ENCODE measurements around the gene GALNTL6. TPM values are rescaled to one million over a fixed set of nuclear protein-coding genes. Genes with fewer than 3 reads are reported as not detected.

The GALNTL6 gene
- total and polyA plus RNA-seq, 2 donors (not counting 3 experiments of a cell fraction or from before 2014, with no cell fraction given): not detected

DNA sequence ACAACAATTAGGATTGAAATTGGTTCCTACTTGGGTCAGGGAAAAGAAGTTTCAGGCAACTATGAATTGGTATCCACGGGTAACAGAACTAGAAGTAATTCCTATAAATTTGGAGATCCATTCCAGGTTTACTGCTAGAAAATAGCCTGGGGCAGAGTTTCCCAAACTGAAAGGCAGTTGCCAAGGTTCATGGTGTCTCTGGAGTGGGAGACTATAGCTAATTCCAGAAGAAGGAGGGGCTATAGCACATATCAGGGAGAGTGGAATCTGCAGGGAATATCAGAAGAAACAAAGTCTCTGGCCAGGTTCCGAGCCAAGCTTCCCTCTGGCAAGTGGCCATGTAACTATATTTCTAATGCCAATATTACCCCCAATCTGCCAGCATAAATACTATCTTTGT, 166.3 kb downstream of the GALNTL6 start:
- POLR2A ChIA-PET: no interaction called here
- TF ChIP-seq POLR2A (IDR thresholded peaks at IDR 0.05; ENCODE audit: low read depth, low read length): no peak
- TF ChIP-seq, protein P1, sequence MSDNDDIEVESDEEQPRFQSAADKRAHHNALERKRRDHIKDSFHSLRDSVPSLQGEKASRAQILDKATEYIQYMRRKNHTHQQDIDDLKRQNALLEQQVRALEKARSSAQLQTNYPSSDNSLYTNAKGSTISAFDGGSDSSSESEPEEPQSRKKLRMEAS (IDR thresholded peaks at IDR 0.05; ENCODE audit: insufficient read depth, insufficient read length): no peak
- TF ChIP-seq FOS (IDR thresholded peaks at IDR 0.05; ENCODE audit: borderline replicate concordance, insufficient read depth, low read length): no peak
- TF ChIP-seq POLR2AphosphoS5 (IDR thresholded peaks at IDR 0.05; ENCODE audit: insufficient read depth, low read depth, low read length): no peak
- no peak for TF ChIP-seq GATA2 (IDR thresholded peaks at IDR 0.05; ENCODE audit: insufficient read depth, insufficient read length, low read depth, low read length)
- TF ChIP-seq MYC (IDR thresholded peaks at IDR 0.05; ENCODE audit: low read depth, low read length): no peak
- TF ChIP-seq EZH2 (IDR thresholded peaks at IDR 0.05; ENCODE audit: borderline replicate concordance, low read depth, low read length, severe bottlenecking): no peak
- no peak overlapping the region for H3K27ac ChIP-seq (ENCODE audit: insufficient read depth, low read depth, low read length)
- no peaks in the 10 kb centered on the region for H3K4me1 ChIP-seq (ENCODE audit: control insufficient read depth, extremely low read depth, insufficient read depth, low read length)
- no TSS peak for BruUV-seq (replicated peaks)
- H3K36me3 ChIP-seq (ENCODE audit: control insufficient read depth in 2 of 2, extremely low read depth in 1 of 2, insufficient read depth in 2 of 2, low read length in 2 of 2): no peaks in the 10 kb centered on the region
- dilution Hi-C loops (cut with MboI; ENCODE audit: extremely low pct_ligation_motif_present, low sequenced_read_pairs) (no loop called here), intact Hi-C loops (cut with micrococcal nuclease) (no loop called here)
- H3K79me2 ChIP-seq (ENCODE audit: control insufficient read depth, insufficient read depth, low read length): no peaks in the 10 kb centered on the region
- H3K4me2 ChIP-seq (ENCODE audit: insufficient read depth, low read length): no peak overlapping the region
- CTCF ChIA-PET: no interaction called here
- no peaks in the 10 kb centered on the region for H4K20me1 ChIP-seq (replicated peaks; ENCODE audit: control insufficient read depth, extremely low read depth, insufficient read depth, low read length)
- FAIRE-seq (no peak), DNase-seq (ENCODE audit: low read depth, low spot score) (no peak)
- H3K9me3 ChIP-seq (replicated peaks; ENCODE audit: control insufficient read depth, insufficient read depth, low read length): no peaks in the 10 kb centered on the region
- no peaks in the 10 kb centered on the region for H3K27me3 ChIP-seq (ENCODE audit: control insufficient read depth in 2 of 2, insufficient read depth in 2 of 2, low read length in 2 of 2)
- no peak overlapping the region for H2AFZ ChIP-seq (ENCODE audit: low read depth, low read length)
- no peak overlapping the region for H3K9ac ChIP-seq (replicated peaks; ENCODE audit: extremely low read depth, insufficient read depth, low read length)
- H3K9me1 ChIP-seq (replicated peaks; ENCODE audit: control insufficient read depth, extremely low read depth, insufficient read depth, low read length): no peaks in the 10 kb centered on the region
- H3K4me3 ChIP-seq (replicated peaks in 1 of 3; ENCODE audit: insufficient read depth in 1 of 3, low read depth in 1 of 3, low read length in 3 of 3): no peak overlapping the region

DNA sequence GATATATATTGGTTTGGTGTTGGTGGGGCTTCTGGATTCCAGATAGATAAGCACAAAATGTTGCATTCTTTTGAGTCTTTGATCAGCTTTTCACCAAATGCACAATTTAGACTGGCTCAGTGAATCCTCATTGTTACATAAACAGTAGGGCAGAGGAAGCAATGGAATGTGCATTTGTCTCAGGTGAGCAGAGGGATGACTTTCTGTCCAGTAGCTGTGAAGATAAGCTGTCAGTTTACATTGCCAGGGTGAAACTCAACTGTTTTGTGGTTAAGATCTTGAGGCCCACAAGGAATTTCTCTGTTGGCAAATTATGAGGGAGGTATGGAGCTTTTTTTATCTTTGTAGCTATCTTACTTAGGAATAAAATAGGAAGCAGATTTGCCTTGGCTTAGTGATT, 168.0 kb downstream of the GALNTL6 start:
- ChIA-PET POLR2A (no interaction called here), CTCF (no interaction called here)
- TF ChIP-seq, protein P2, sequence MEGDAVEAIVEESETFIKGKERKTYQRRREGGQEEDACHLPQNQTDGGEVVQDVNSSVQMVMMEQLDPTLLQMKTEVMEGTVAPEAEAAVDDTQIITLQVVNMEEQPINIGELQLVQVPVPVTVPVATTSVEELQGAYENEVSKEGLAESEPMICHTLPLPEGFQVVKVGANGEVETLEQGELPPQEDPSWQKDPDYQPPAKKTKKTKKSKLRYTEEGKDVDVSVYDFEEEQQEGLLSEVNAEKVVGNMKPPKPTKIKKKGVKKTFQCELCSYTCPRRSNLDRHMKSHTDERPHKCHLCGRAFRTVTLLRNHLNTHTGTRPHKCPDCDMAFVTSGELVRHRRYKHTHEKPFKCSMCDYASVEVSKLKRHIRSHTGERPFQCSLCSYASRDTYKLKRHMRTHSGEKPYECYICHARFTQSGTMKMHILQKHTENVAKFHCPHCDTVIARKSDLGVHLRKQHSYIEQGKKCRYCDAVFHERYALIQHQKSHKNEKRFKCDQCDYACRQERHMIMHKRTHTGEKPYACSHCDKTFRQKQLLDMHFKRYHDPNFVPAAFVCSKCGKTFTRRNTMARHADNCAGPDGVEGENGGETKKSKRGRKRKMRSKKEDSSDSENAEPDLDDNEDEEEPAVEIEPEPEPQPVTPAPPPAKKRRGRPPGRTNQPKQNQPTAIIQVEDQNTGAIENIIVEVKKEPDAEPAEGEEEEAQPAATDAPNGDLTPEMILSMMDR (IDR thresholded peaks at IDR 0.05; ENCODE audit: extremely low read depth in 1 of 2, insufficient read depth in 1 of 2, low read depth in 1 of 2, low read length in 2 of 2): no peak
- TF ChIP-seq EZH2 (IDR thresholded peaks at IDR 0.05; ENCODE audit: borderline replicate concordance, low read depth, low read length, severe bottlenecking) (no peak), POLR2AphosphoS5 (IDR thresholded peaks at IDR 0.05; ENCODE audit: insufficient read depth, low read depth, low read length) (no peak), GATA2 (IDR thresholded peaks at IDR 0.05; ENCODE audit: insufficient read depth, insufficient read length, low read depth, low read length) (no peak), FOS (IDR thresholded peaks at IDR 0.05; ENCODE audit: borderline replicate concordance, insufficient read depth, low read length) (no peak)
- Histone ChIP-seq H3K36me3 (ENCODE audit: control insufficient read depth in 2 of 2, extremely low read depth in 1 of 2, insufficient read depth in 2 of 2, low read length in 2 of 2) (no peaks in the 10 kb centered on the region), H3K9me3 (replicated peaks; ENCODE audit: control insufficient read depth, insufficient read depth, low read length) (no peaks in the 10 kb centered on the region), H3K27ac (ENCODE audit: insufficient read depth, low read depth, low read length) (no peak overlapping the region), H3K4me1 (ENCODE audit: control insufficient read depth, extremely low read depth, insufficient read depth, low read length) (no peaks in the 10 kb centered on the region), H3K79me2 (ENCODE audit: control insufficient read depth, insufficient read depth, low read length) (no peaks in the 10 kb centered on the region), H3K4me3 (replicated peaks in 1 of 3; ENCODE audit: insufficient read depth in 1 of 3, low read depth in 1 of 3, low read length in 3 of 3) (no peak overlapping the region), H3K9me1 (replicated peaks; ENCODE audit: control insufficient read depth, extremely low read depth, insufficient read depth, low read length) (no peaks in the 10 kb centered on the region), H3K4me2 (ENCODE audit: insufficient read depth, low read length) (no peak overlapping the region), H2AFZ (ENCODE audit: low read depth, low read length) (no peak overlapping the region), H3K27me3 (ENCODE audit: control insufficient read depth in 2 of 2, insufficient read depth in 2 of 2, low read length in 2 of 2) (no peaks in the 10 kb centered on the region), H4K20me1 (replicated peaks; ENCODE audit: control insufficient read depth, extremely low read depth, insufficient read depth, low read length) (no peaks in the 10 kb centered on the region), H3K9ac (replicated peaks; ENCODE audit: extremely low read depth, insufficient read depth, low read length) (no peak overlapping the region)
- dilution Hi-C loops (cut with MboI; ENCODE audit: extremely low pct_ligation_motif_present, low sequenced_read_pairs): no loop called here
- FAIRE-seq (no peak), DNase-seq (ENCODE audit: low read depth, low spot score) (no peak)
- no TSS peak for BruUV-seq (replicated peaks)
- intact Hi-C loops (cut with micrococcal nuclease): no loop called here

Measured in endothelial cell of umbilical vein (primary cell).